Activated CD4-positive, CD25-positive, alpha-beta regulatory T cell (primary cell): Measurements from ENCODE around the gene NR2F1-AS1.

ENCODE experiments used
- DNase-seq, 4 experiments: peaks; one replicate each; lab custom pipeline; 2025; lab: John Stamatoyannopoulos, UW

NR2F1-AS1 gene

GRCh38 chr5:93580927-93581445, at the start of gene NR2F1-AS1:
Gene NR2F1-AS1, minus strand, starts transcription at chr5:93581219.
- DNase-seq = no peak

- no peak for DNase-seq
These were observed 45.8 kb upstream of the NR2F1-AS1 start for GRCh38 chr5:93626801-93627200.

DNA sequence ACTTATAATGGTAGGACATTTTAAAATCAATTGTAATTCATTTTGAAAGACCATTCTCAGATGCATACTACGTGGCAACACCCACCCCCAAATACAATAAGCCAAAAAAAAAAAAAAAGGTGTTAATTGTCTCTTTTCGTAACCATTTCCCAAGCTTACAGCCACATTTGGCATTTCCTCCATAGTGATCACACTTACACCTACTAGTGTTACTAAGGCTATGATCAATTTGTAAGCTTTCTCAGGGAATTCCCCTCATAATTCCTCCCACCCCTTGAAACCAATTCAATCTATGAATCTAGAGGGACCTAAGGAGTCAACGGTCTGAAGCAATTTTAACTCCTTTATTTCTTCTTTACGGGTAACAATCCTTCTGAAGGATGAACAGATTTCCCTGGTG, 42.1 kb upstream of the NR2F1-AS1 start:
- no peak for DNase-seq

DNA sequence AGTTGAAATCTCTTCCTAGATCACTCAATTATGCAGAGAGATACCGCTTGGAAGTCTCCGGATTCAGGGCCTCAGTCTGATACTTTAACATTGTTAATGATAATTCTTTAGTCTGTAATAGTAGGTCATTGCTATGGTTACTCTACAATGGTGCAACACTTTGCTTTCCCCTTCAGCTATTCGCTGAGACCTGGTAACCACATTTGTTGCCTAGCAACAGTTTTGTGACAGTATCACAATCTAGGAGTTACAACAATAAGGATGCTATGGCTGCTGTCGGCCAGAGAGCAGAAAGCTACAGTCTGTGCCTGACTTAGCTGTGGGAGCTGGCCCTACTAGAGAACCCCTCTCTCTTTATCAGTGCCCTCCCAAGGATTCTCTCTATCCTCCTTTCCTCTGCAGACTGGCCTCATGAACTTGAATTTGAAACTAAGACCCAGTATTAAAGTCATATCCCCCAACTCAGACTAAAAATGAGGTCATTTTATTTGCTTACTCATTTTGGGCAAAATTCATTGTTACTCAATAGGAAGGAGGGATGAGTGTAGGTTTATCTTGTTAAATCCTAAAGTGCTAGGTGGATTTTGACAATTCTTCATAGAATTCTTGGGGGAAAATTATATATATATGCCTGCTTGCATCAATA, 41.3 kb upstream of the NR2F1-AS1 start:
- no peak for DNase-seq

GRCh38 chr5:93621327-93621798, 40.3 kb upstream of the NR2F1-AS1 start:
- no peak for DNase-seq

DNA sequence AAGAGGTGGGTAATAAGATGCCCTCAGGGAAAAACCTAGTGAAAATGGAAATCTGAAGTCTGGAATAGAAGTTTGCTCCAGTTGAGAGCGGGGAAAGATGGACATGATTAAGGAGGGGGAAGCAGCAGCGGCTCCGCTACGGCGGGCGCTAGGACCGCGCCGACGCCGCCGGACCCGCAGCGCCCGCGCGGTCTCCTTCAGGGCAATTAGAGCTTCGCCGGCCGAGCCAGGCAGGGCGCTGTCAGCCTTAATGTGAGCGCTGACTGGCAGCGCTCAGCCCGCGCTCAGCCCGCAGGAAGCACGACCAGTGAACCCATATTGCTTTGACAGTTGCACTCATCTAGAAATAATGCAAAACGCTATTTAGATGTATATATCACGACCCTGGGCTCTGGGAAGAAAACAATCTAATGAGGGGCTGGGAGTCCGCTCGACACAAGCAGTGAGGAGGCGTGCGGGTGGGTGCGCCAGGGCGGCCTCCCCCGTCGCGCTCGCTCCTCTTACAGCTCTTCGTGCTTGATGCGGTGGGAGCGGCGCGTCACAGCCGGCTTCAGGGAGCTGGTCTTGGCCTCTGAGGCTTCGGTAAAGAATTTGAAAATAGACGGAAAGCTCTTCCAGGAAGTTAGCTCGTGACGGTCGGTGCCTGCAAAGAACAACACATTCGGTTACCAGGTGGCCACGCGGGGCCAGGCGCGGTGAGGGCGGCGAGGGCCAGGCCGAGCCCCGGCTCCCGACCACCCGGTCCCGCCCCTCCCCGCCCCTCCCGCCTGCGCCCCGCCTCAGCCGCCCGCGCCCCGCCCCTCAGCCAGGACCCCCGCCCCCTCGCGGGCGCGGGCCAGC, 39.7 kb upstream of the NR2F1-AS1 start:
- peak in 1 of 4 experiments; percentile 14 for DNase-seq

DNA sequence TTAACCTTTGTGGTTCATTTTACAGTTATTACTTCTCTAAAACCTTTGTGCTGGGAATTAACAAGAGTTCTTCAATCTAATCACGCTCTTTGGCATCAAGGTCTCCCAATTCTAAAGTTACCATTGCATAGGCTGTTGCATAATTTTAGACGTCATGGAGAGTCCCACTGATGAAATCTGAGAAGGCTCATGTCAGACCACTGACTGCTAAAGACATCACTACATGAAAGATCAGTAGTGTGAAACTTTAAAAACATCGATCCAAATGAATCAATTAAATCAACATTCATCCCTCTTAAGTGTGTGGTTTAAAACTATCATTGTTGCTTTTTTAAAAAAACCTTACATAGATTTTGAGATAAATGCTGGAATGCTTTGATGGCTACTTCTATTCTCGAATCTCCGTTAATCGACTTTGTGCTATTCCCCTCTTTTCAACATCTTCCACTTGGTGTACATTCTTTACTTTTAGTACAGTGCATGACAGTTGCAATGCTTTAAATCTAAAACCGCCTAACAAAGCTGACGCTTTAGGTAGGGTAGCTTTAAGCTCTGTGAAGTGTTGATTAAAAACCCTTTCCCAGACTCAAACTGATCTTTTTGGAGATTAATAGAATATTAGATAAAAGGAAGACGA, 35.6 kb upstream of the NR2F1-AS1 start:
- DNase-seq = no peak

DNA sequence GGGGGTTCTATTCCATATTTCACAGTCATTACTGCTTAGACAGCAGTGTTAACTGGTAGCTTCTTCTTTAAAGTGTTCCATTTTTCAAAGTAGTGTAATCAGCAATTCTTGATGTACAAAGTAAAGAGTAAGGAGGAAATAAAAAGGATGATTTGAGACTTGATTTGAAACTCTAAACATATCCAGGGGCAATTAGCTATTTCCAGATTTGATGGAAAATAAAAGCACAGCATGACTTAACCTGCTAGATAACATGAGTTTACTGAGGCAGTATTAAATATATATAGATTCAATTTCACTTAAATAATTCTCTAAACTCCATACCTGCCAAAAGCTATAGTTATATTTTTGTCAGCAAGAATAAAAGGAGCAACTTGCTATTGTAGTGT, 31.8 kb upstream of the NR2F1-AS1 start:
- no peak for DNase-seq

- DNase-seq = no peak
These were observed 31.2 kb upstream of the NR2F1-AS1 start for GRCh38 chr5:93611976-93612854.

GRCh38 chr5:93611273-93611975, 30.4 kb upstream of the NR2F1-AS1 start:
- no peak for DNase-seq

DNA sequence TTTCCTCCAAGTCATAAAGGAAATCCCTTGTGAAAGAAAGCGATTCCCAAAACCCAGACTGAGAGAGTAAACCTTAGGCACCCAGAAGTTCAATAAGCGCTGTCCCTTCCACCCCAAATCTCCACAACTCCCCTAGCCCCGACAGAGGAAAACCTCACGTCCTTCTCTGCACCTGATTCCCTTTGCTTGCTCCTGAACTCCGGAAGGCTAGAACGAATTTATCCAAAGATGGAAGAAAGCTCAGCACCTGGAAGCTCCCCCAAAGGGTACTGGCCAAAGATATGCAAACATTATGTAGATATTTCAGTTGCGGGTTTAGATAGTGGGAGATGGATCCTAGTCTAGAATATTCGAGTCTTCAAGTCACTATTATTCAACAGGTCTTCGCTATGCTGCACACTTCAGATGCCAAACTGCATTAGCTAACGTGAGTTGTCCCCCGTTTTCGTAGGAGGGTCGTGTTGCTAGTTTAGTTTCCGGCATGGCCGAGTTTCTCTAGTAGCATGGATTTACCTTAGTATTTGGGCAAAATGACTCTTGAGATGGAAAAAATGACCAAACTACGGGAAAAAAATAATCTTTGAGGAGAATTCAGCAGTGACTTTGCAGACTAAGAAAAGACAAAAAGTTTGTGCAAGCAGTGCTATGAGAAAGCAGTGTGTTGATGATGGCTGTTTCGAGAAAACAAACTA, 29.7 kb upstream of the NR2F1-AS1 start:
- no peak for DNase-seq

- DNase-seq = no peak
These were observed 28.7 kb upstream of the NR2F1-AS1 start for GRCh38 chr5:93609762-93610161.

- DNase-seq = no peak
These were observed 27.8 kb upstream of the NR2F1-AS1 start for GRCh38 chr5:93608855-93609254.

- DNase-seq = no peak
These were observed 26.6 kb upstream of the NR2F1-AS1 start for GRCh38 chr5:93607367-93608258.

DNA sequence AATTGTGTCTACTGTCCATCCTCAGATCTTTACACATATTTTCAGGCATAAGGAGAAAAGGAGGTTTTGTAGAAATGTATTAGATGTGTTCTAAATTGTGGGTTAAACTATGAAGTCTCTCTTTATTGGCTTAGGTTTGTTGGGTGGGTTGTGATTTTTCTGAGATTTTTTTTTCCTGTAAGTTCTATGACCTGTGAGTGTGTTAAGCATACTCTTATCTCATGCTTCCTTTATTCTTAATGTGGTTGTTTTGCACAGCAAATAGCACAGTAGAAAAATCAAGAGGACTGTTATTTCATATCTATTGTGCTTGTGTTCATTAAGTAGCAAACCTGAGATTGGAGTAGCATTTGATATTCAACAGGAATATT, 25.3 kb upstream of the NR2F1-AS1 start:
- DNase-seq = no peak

- DNase-seq = no peak
These were observed 23.9 kb upstream of the NR2F1-AS1 start for GRCh38 chr5:93604644-93605515.

- no peak for DNase-seq
These were observed 23.0 kb upstream of the NR2F1-AS1 start for GRCh38 chr5:93603793-93604643.
